HCEC 1CT (cell line): ENCODE data around the gene TSC1.

ENCODE experiments used
- DNase-seq: peaks from one replicate; pipeline ENCODE4 v3.0.0-alpha.2; 2017

The TSC1 gene

DNA sequence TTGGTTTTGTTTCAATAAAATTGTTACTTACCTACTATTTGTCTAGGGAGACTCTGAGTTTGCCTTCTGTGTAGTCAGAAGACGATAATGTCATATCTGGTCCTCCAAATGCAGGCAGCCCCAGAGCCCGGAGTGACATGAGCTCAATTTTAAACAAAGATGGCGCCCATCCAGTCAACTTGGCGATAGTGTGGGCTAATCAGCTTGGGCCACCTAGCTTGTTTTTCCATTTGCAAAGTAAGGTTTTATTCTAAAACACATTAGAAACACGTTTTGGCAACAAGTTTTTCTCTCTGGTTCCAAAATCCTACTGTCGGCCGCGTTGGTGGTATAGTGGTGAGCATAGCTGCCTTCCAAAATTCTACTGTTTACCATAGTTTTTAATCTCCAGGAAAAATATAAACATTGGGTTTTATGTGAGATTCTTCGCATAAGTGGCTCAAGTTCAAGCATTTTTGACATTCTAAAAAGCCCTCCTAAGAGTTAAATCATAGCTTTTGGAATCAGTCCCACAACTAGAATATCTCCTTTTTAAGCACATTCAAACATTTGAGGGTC lies 13.2 kb downstream of the TSC1 start:
- no peak for DNase-seq

DNA sequence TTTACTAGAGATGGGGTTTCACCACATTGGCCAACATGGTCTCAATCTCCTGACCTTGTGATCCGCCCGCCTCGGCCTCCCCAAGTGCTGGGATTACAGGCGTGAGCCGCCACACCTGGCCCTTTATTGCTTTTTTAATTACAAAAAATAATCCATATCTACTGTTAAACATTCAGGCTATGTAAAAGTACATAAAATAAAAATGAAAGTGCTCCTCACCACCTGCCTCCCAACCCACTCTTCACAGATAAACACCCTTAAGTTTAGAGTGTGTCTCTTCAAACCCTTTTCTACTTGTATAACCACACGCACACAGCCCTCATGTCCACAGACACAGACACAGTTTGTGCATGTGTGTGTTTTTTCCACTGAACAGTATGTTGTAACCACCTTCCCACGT lies 16.7 kb downstream of the TSC1 start:
- no peak for DNase-seq

GRCh38 chr9:132923346-132923902 lies 21.0 kb downstream of the TSC1 start:
- DNase-seq, result no peak

DNA sequence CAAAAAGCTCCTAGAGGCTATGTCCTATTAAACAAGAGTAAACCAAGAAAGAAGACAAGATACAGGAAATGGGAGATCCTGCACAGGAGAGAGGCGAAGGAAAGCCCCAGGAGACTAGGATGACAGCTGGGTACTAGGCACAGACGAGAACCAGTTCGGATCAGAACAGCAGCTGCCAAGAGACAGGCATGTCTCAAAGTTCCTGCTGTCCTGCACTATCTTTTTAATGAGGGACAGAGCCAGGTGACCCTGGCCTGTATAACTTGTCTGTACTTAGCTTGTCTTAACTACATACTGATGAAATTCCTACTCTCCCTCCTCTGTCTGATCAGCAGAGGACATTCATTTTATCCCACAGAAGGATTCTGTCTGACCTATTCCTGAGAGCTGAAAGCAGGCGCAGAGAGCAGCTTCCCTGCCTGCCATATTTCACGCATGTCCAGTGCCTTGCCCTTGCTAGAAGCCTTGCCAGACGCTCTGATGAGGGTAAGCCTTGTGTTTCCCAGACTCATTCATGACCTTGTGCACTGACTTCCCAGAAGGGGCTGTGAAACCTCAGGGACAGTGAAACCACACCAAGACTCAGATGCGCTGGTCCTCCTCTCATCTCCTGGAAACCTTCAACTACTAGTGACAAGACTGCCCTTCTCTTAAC lies 24.7 kb downstream of the TSC1 start:
- no peak for DNase-seq

GRCh38 chr9:132914924-132915323 lies 29.5 kb downstream of the TSC1 start:
- no peak for DNase-seq

DNA sequence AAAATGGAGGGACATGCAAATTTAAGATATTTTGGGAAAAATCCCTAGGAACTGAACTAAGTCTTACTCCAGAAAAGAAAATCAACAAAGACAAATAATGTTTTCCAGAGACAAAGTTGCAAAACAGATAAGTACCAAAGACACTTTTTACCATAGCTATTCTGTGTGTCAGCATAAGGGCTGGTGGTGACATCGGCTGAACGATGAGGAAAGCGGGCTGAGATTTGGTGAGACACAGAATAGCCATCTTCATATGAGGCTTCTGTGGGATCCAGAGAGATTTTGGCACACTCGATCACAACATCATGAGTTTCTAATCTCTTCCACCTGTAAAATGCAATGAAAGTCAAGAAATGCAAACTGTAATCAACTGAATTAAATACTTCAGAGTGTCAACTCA lies 32.3 kb downstream of the TSC1 start:
- no peak for DNase-seq

DNA sequence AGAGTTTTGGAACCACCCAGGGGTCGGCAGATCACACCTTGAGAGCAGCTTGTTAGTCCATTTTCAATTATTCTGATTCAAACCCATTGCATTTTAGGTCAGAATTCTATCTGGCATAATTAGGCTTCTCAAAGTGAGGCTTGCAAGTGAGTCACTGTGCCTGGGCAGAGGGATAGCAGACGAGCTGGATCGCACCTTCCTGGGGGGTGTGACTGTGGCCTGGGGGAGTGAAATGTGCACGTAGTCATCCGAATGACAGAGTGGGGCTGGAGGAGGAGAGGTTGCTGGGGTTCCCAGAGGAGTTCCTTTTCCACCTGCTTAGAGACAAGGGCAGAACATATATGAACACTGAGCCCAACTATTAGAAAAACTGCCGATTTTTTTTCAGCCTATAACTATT lies 34.0 kb downstream of the TSC1 start:
- DNase-seq, result no peak

DNA sequence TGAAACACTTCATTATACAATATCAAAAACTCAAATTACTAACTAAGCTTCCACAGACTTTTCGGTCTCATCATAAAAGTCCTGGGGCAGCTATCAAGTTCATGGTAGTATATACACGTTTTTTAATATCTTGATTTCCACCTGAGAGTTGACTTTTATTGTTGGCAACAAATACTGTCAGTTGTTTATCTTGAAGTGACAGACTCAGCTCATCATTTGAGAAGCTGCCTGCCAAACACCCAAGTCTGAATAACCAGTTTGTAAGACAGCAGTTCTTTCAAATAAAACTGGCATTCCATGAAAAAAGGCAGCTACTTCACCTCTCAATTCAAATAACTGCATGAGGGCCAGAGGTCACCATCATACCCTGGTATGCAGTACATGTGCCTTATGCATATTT lies 35.1 kb downstream of the TSC1 start:
- DNase-seq, result no peak

DNA sequence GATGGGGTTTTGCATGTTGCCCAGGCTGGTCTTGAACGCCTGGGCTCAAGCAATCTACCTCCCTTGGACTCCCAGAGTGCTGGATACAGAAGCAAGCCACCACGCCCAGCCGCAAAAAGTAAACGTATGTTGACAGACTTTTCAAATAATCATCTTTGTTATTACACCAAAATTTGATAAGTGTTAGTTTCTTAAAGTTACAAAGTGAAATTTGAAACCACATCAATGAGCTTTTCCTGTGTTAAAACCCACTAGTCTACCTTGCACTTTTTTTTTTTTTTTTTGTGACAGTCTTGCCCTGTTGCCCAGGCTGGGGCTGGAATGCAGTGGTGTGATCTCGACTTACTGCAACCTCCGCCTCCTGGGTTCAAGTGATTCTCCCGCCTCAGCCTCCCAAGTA lies 35.8 kb downstream of the TSC1 start:
- no peak for DNase-seq

DNA sequence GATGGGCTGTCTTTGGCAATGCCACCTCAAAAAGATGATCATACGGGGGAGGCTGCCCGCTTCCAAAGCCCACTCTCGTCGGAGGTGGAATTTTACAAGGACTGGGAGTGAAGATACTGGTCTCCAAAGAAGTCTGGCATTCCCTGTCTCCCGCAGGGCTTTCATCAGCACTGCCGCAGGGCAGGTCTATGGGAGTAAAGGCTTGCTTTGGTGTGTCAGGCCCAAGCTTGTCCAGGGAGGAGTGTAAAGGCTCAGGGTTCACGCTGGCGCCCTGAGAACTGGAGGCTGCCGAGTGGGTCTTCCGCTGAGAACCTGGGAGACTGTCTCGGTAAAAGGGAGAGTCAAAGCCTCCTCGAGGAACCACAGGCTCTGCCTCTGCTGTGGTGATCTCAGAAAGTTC lies 38.7 kb downstream of the TSC1 start:
- no peak for DNase-seq

- no peak for DNase-seq
Measured at GRCh38 chr9:132903574-132904492, 40.6 kb downstream of the TSC1 start.

GRCh38 chr9:132901858-132902831 lies 42.3 kb downstream of the TSC1 start:
- peak; percentile 72 for DNase-seq

- DNase-seq, result no peak
Measured at GRCh38 chr9:132898051-132898450, 46.4 kb downstream of the TSC1 start.

GRCh38 chr9:132896906-132897305 lies 47.5 kb downstream of the TSC1 start:
- no peak for DNase-seq

GRCh38 chr9:132896264-132896663 lies 48.2 kb downstream of the TSC1 start:
- DNase-seq, result no peak

GRCh38 chr9:132894862-132895835 lies 49.3 kb downstream of the TSC1 start:
- no peak for DNase-seq

DNA sequence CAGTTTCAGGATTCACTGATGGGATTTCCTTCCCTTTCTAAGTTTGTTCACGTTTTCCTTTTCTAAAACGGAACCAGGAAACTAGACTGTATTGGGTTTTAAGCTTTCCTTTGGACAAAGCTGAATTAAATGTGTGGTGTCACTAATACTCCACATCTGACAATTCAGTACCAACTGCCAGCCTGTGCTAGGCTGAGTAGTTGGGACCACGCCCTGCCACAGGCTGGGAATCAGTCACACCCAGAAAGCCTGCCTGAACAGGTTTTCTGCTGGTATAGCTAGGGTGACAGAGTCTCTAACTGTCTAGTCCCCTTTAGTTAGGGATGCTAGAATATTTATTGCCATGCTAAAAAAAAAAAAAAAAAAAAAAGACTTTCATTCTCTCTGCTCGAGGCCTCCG lies 50.1 kb downstream of the TSC1 start:
- DNase-seq, result no peak

DNA sequence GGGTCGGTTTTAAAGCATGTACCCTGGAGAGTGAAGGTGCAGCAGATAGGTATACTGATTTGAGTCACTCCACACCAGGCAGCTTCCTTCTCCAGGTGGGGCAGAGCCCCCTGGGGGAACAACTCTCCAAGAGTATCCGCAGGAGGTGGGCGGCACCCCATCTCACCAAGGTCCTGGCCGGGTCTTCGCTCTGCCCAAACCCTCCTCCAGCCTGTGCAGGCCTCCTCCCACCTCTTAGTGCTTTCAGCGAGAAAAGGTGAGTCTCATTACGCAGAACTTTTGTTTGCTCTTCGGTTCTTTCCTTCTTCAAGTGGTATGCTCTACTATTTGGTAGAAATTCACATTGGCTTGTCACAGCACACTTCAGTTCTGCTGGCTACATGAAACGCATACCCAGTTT lies 52.0 kb downstream of the TSC1 start:
- DNase-seq, result no peak

DNA sequence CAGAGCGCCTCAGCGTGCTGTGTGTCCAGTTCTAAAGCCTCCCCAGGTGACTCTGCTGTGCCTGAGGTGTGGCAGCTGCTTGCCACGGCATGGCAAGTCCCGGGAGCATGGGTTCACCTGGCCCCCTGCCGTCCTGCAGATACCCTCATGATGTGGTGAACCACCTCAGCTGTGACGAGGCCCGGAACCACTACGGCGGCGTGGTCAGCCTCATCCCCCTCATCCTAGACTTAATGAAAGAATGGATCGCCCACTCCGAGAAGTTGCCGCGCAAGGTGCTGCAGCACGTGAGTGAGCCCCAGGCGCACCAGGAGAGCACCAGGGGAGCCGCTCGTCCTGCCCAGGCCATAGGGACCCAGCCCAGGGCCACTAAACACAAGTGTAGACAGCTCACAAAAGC lies 56.3 kb downstream of the TSC1 start:
- DNase-seq, result no peak

- no peak for DNase-seq
Measured at GRCh38 chr9:132887181-132888120, 57.0 kb downstream of the TSC1 start.
